ENCODE measurements around the gene CFAP157.
"Not testable (repeated sequence)": the region's sequence is repeated elsewhere in the genome, so short reads cannot be mapped to it uniquely, and the experiment has no call there.

CFAP157 gene

GRCh38 chr9:127735530-127736185 lies 28.9 kb downstream of the CFAP157 start:
- DNase-seq (ENCODE audit: low read depth): no peak

- DNase-seq (ENCODE audit: low read depth): no peak
These were observed 31.9 kb downstream of the CFAP157 start for GRCh38 chr9:127738666-127739065.

GRCh38 chr9:127739614-127740330 lies 33.0 kb downstream of the CFAP157 start:
- no peak for DNase-seq (ENCODE audit: low read depth)

GRCh38 chr9:127741831-127742434 lies 35.1 kb downstream of the CFAP157 start:
- no peak for DNase-seq (ENCODE audit: low read depth)

GRCh38 chr9:127742435-127743088 lies 35.8 kb downstream of the CFAP157 start:
- DNase-seq (ENCODE audit: low read depth): no peak

GRCh38 chr9:127744398-127745110 lies 37.8 kb downstream of the CFAP157 start:
- DNase-seq (ENCODE audit: low read depth): no peak

- DNase-seq (ENCODE audit: low read depth): no peak
These were observed 40.3 kb downstream of the CFAP157 start for GRCh38 chr9:127746959-127747569.

GRCh38 chr9:127749090-127749787 lies 42.5 kb downstream of the CFAP157 start:
- no peak for DNase-seq (ENCODE audit: low read depth)

GRCh38 chr9:127751269-127752054 lies 44.7 kb downstream of the CFAP157 start:
- DNase-seq (ENCODE audit: low read depth): no peak

- DNase-seq (ENCODE audit: low read depth): no peak
These were observed 46.4 kb downstream of the CFAP157 start for GRCh38 chr9:127753148-127753547.

GRCh38 chr9:127753622-127754021 lies 46.8 kb downstream of the CFAP157 start:
- DNase-seq (ENCODE audit: low read depth): no peak

- no peak for DNase-seq (ENCODE audit: low read depth)
These were observed 47.6 kb downstream of the CFAP157 start for GRCh38 chr9:127754099-127755060.

- DNase-seq (ENCODE audit: low read depth): no peak
These were observed 48.6 kb downstream of the CFAP157 start for GRCh38 chr9:127755061-127756060.

GRCh38 chr9:127756233-127756632 lies 49.4 kb downstream of the CFAP157 start:
- no peak for DNase-seq (ENCODE audit: low read depth)

- not testable (repeated sequence) for DNase-seq (ENCODE audit: low read depth)
These were observed 50.0 kb downstream of the CFAP157 start for GRCh38 chr9:127756776-127757175.

- DNase-seq (ENCODE audit: low read depth): no peak
These were observed 52.1 kb downstream of the CFAP157 start for GRCh38 chr9:127758843-127759242.

GRCh38 chr9:127761061-127761460 lies 54.3 kb downstream of the CFAP157 start:
- DNase-seq (ENCODE audit: low read depth): no peak

GRCh38 chr9:127761491-127761956 lies 54.7 kb downstream of the CFAP157 start:
- no peak for DNase-seq (ENCODE audit: low read depth)
